Right hindlimb (tissue), 1 donor: Measurements from ENCODE around the gene LRRIQ1.
A peak's percentile ranks its signal among the peaks of the same experiment; 100 is the strongest.

ENCODE experiments used
- DNase-seq: peaks from one replicate; pipeline ENCODE4 v3.0.0-alpha.2; 2018

LRRIQ1 gene

GRCh38 chr12:85225501-85225900 lies 189.3 kb downstream of the LRRIQ1 start:
- no peak for DNase-seq

- no peak for DNase-seq
Measured at GRCh38 chr12:85237327-85237726, 201.2 kb downstream of the LRRIQ1 start.

- no peak for DNase-seq
Measured at GRCh38 chr12:85244561-85244960, 208.4 kb downstream of the LRRIQ1 start.

- DNase-seq = no peak
Measured at GRCh38 chr12:85253853-85254252, 217.7 kb downstream of the LRRIQ1 start.

GRCh38 chr12:85257671-85258070 lies 221.5 kb downstream of the LRRIQ1 start:
- no peak for DNase-seq

- DNase-seq = no peak
Measured at GRCh38 chr12:85260447-85260846, 224.3 kb downstream of the LRRIQ1 start.

- no peak for DNase-seq
Measured at GRCh38 chr12:85260896-85261295, 224.7 kb downstream of the LRRIQ1 start.

- no peak for DNase-seq
Measured at GRCh38 chr12:85266356-85266755, 230.2 kb downstream of the LRRIQ1 start.

GRCh38 chr12:85273381-85274314 lies 237.5 kb downstream of the LRRIQ1 start:
- peak; percentile 39 for DNase-seq

GRCh38 chr12:85274315-85274651 lies 238.1 kb downstream of the LRRIQ1 start:
- no peak for DNase-seq

GRCh38 chr12:85275374-85275773 lies 239.2 kb downstream of the LRRIQ1 start:
- DNase-seq = no peak

- no peak for DNase-seq
Measured at GRCh38 chr12:85277191-85277590, 241.0 kb downstream of the LRRIQ1 start.

GRCh38 chr12:85277900-85278597 lies 241.9 kb downstream of the LRRIQ1 start:
- DNase-seq = no peak

- no peak for DNase-seq
Measured at GRCh38 chr12:85278598-85279448, 242.7 kb downstream of the LRRIQ1 start.

- DNase-seq = peak; percentile 37
Measured at GRCh38 chr12:85279449-85280164, 243.5 kb downstream of the LRRIQ1 start.

GRCh38 chr12:85280165-85280983 lies 244.2 kb downstream of the LRRIQ1 start, which contains the start of gene ALX1:
Gene ALX1 (plus strand): TSS chr12:85280220. CDS start chr12:85280262, 42 bp downstream.
- peak; percentile 69 for DNase-seq

GRCh38 chr12:85280984-85281630 lies 245.0 kb downstream of the LRRIQ1 start:
- no peak for DNase-seq

- DNase-seq = no peak
Measured at GRCh38 chr12:85281636-85282312, 245.6 kb downstream of the LRRIQ1 start.

GRCh38 chr12:85283560-85283959 lies 247.4 kb downstream of the LRRIQ1 start:
- no peak for DNase-seq
